ENCODE data around the gene NXNL2.

GRCh38 chr9:88593537-88594185 lies 58.7 kb downstream of the NXNL2 start:
- TF ChIP-seq CTCF (IDR thresholded peaks at IDR 0.05) (peak; percentile 35 to 65 (median 58)), POLR2A (IDR thresholded peaks at IDR 0.05) (no peak)

All from Peyer's patch (tissue), 4 donors.